ENCODE measurements around the gene EFHD2.
"Not testable (repeated sequence)": the region's sequence is repeated elsewhere in the genome, so short reads cannot be mapped to it uniquely, and the experiment has no call there.

The EFHD2 gene

GRCh38 chr1:15458388-15458787 is 48.7 kb downstream of the EFHD2 start:
- not testable (repeated sequence) for H3K4me1 Mint-ChIP-seq (ENCODE audit: low read depth); H3K36me3 Mint-ChIP-seq (ENCODE audit: low read depth); H3K27ac Mint-ChIP-seq; H3K27me3 Mint-ChIP-seq; H3K9me3 Mint-ChIP-seq; H3K4me3 Mint-ChIP-seq

DNA sequence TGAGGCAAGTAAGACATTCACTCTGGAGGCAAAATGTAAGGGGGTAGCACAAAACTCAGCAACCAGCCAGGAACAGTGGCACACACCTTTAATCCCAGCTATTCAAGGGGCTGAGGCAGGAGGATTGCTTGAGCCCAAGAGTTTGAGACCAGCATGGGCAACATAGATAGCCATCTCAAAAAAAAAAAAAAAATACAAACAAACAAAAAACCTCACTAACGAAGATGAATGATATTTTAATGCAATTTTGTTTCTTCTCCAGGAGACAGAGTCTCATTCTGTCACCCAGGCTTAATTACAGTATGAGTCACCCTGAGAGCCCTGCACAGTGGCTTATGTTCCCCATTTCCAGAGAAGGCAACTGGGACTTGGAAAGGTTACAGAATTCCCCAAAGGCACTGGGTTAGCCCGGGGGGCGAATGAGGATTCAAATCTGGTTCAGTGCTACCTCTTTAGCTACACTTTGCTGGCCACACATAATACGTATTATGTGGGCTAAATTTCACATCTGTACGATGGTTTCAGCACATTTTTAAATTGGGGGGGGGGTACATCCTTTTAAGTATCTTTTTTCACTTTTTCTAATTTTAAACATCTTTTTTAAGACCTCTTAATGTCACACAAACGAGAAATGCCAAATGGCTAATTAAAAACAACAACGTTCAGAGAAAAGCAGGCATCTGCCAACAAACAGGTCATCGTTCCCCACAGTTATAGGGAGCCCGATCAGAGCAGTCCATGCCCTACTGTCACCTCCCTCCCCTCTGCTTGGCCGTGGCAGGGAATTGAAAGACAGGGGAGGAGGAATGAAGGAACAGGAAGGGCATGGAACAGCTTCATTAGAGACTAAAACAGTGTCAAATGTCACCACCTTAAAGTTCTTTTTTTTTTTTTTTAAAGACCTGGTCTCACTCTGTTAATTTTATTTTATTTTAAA is 50.4 kb downstream of the EFHD2 start:
- Mint-ChIP-seq H3K4me1 (ENCODE audit: low read depth) (peaks cover 4% of the 10 kb centered on the region), H3K36me3 (ENCODE audit: low read depth) (no peaks in the 10 kb centered on the region), H3K9me3 (no peaks in the 10 kb centered on the region), H3K27me3 (no peaks in the 10 kb centered on the region), H3K27ac (no peak overlapping the region), H3K4me3 (no peak overlapping the region)

GRCh38 chr1:15460708-15461095 is 51.0 kb downstream of the EFHD2 start:
- Mint-ChIP-seq H3K36me3 (ENCODE audit: low read depth) (no peaks in the 10 kb centered on the region), H3K4me3 (no peak overlapping the region), H3K27me3 (no peaks in the 10 kb centered on the region), H3K4me1 (ENCODE audit: low read depth) (peaks cover 4% of the 10 kb centered on the region), H3K9me3 (no peaks in the 10 kb centered on the region), H3K27ac (no peak overlapping the region)

DNA sequence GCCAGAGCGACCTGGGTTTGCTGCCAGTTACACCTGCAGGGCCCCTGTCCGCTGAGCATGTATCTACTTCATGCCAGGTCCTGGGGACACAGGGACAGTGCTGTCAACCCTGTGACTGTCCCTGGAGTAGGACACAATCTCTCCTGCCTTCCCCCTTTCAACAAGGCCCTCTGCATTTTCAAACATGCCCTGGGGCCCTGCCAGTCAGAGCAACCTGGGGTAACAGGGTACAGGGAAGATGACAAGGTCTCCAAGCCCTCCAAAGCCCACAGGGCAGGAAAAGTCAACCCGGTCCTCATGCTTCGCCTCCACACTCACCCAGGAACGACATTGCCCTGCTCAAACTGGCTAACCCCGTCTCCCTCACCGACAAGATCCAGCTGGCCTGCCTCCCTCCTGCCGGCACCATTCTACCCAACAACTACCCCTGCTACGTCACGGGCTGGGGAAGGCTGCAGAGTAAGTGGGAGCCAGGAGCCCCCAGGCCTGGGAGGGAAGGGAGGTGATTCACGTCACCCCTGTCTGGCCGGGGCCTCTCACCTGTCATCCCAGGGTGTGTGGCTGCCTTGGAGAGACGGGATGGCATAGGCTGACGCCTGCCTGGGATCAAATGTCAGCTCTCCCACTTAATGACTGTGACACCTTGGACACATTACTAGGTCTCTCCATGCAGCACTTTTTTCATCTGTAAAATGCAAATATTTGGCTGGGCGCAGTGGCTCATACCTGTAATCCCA is 53.5 kb downstream of the EFHD2 start:
- not testable (repeated sequence) for H3K27me3 Mint-ChIP-seq; H3K9me3 Mint-ChIP-seq; H3K27ac Mint-ChIP-seq; H3K4me1 Mint-ChIP-seq (ENCODE audit: low read depth); H3K36me3 Mint-ChIP-seq (ENCODE audit: low read depth); H3K4me3 Mint-ChIP-seq

DNA sequence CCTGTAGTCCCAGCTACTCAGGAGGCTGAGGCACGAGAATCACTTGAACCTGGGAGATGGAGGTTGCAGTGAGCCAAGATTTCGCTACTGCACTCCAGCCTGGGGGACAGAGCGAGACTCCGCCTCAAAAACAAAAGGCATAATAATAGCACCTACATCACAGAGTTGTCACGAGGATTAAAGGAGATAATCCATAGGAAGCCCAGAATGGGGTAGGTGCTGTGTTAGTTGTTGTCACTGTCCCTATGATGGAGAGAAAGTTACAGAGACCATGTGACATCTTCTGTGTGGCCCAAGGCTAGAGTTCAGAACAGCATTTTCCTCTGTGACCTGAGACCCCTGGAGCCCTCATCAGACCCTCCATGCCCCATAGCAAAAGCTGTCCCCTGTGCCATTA is 54.2 kb downstream of the EFHD2 start:
- not testable (repeated sequence) for H3K27me3 Mint-ChIP-seq; H3K36me3 Mint-ChIP-seq (ENCODE audit: low read depth); H3K9me3 Mint-ChIP-seq; H3K4me3 Mint-ChIP-seq; H3K27ac Mint-ChIP-seq; H3K4me1 Mint-ChIP-seq (ENCODE audit: low read depth)

DNA sequence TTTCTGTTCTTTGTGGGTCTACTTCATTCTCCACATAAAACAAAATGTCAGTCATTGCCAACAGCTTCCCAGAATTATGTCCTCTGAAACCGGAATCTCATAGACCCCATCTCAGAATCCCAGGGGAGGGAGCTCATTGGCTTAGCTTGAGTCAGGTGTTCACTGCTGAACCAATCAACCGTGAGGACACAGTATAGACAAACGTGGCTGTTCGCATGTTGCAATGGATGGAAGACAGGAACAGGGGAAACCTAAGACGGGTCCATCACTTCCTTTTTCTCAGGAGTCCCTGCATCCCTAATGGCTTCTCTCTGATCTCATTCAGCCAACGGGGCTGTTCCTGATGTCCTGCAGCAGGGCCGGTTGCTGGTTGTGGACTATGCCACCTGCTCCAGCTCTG is 56.0 kb downstream of the EFHD2 start:
- H3K9me3 Mint-ChIP-seq: no peaks in the 10 kb centered on the region

DNA sequence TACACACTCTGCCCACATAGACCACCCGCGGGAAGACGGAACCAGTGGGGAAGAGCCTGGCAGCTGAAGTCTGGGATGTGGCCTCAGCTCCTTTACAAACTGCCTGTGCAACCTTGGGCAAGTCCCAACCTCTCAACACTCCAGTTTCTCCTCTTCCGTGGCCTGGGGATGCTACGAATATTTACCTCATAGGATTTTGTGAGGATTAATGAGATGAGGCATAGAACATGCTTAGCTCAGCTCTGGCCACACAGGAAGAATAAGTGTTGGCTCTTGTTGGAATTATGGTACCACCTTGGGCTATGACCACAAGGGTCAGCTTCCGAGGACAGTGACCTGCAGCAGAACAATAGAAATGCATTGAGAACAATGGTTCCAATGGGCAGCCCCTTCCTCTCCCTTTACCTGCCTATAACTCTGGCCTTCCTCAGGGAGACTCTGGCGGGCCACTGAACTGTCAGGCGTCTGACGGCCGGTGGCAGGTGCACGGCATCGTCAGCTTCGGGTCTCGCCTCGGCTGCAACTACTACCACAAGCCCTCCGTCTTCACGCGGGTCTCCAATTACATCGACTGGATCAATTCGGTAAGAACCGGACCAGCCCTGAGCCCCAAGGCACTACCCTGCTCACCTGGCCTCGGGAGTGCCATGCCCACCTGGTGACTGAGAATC is 57.4 kb downstream of the EFHD2 start:
- H3K27me3 Mint-ChIP-seq: not testable (repeated sequence)

More for the DNA sequence above, 56.0 kb downstream of the EFHD2 start:
- H3K4me1 Mint-ChIP-seq (ENCODE audit: low read depth): peaks cover 4% of the 10 kb centered on the region
- H3K4me3 Mint-ChIP-seq: no peak overlapping the region
- peaks cover 4% of the 10 kb centered on the region for H3K27me3 Mint-ChIP-seq
- H3K27ac Mint-ChIP-seq: no peak overlapping the region
- H3K36me3 Mint-ChIP-seq (ENCODE audit: low read depth): no peaks in the 10 kb centered on the region

GRCh38 chr1:15468145-15468544 is 58.5 kb downstream of the EFHD2 start:
- no peak overlapping the region for H3K4me3 Mint-ChIP-seq
- H3K4me1 Mint-ChIP-seq (ENCODE audit: low read depth): peaks cover 4% of the 10 kb centered on the region
- no peaks in the 10 kb centered on the region for H3K36me3 Mint-ChIP-seq (ENCODE audit: low read depth)
- H3K27me3 Mint-ChIP-seq: peaks cover 4% of the 10 kb centered on the region
- no peaks in the 10 kb centered on the region for H3K9me3 Mint-ChIP-seq
- no peak overlapping the region for H3K27ac Mint-ChIP-seq

More for the DNA sequence above, 57.4 kb downstream of the EFHD2 start:
- not testable (repeated sequence) for H3K27ac Mint-ChIP-seq; H3K36me3 Mint-ChIP-seq (ENCODE audit: low read depth); H3K9me3 Mint-ChIP-seq; H3K4me1 Mint-ChIP-seq (ENCODE audit: low read depth); H3K4me3 Mint-ChIP-seq

DNA sequence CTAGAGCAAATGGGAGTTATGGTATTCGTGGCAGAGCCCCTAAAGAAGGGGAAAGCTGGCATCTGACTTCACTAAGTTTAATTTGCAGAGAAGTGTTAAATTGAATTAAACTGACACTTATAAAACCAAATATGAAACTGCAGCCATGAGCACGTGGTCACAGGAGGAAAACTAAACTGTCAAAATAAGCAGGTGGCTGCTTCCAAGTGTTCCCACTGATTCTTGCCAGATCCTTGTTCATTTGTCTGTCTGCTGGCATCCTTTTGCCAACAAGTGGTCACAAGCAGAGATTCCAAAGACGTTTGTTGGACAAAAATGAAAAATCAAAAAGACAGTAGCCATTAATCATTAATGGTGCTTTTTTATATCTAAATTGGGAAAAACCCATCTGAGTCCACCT is 59.7 kb downstream of the EFHD2 start:
- no peak overlapping the region for H3K4me3 Mint-ChIP-seq
- H3K36me3 Mint-ChIP-seq (ENCODE audit: low read depth): no peaks in the 10 kb centered on the region
- peaks cover 4% of the 10 kb centered on the region for H3K27me3 Mint-ChIP-seq
- H3K27ac Mint-ChIP-seq: no peak overlapping the region
- H3K9me3 Mint-ChIP-seq: no peaks in the 10 kb centered on the region
- H3K4me1 Mint-ChIP-seq (ENCODE audit: low read depth): peaks cover 3% of the 10 kb centered on the region

- H3K4me3 Mint-ChIP-seq; H3K9me3 Mint-ChIP-seq; H3K36me3 Mint-ChIP-seq (ENCODE audit: low read depth); H3K27me3 Mint-ChIP-seq; H3K27ac Mint-ChIP-seq; H3K4me1 Mint-ChIP-seq (ENCODE audit: low read depth): not testable (repeated sequence)
Measured at GRCh38 chr1:15469821-15470448, 60.2 kb downstream of the EFHD2 start.

DNA sequence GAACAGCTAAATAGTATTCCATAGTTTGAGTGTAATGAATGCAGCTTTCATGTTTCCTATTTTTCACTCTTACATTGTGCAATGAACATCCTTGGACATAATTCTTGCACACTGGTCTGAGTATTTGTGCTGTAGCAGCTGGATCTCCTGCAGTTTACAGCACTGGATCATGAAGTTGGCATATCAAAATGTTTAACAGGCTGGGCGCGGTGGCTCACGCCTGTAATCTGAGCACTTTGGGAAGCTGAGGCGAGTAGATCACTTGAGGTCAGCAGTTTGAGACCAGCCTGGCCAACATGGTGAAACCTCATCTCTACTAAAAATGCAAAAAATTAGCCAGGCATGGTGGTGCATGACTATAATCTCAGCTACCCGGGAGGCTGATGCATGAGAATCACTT is 61.4 kb downstream of the EFHD2 start:
- H3K27me3 Mint-ChIP-seq; H3K4me1 Mint-ChIP-seq (ENCODE audit: low read depth); H3K27ac Mint-ChIP-seq: not testable (repeated sequence)

GRCh38 chr1:15471723-15472122 is 62.0 kb downstream of the EFHD2 start:
- not testable (repeated sequence) for H3K27me3 Mint-ChIP-seq; H3K4me3 Mint-ChIP-seq; H3K9me3 Mint-ChIP-seq; H3K36me3 Mint-ChIP-seq (ENCODE audit: low read depth); H3K27ac Mint-ChIP-seq; H3K4me1 Mint-ChIP-seq (ENCODE audit: low read depth)

More for the DNA sequence above, 61.4 kb downstream of the EFHD2 start:
- H3K36me3 Mint-ChIP-seq (ENCODE audit: low read depth); H3K9me3 Mint-ChIP-seq; H3K4me3 Mint-ChIP-seq: not testable (repeated sequence)

DNA sequence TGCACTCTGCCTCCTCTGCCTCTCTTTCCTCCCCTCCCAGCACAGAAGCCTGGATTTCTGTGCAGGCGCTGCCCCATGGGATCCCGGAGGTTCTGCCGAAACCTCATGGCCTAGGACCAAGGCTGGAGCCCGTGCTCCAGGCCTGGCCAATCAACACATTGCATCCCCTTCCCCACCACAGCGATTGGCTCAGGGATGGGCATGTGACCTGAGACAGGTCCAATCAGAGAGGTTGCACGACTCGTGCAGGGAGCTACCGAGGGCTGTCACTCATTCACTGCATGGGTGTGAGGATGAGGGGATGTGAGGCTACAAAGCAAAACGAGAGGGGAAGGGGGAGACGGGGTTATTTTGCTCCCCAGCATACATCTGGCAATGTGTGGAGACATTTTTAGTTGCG is 62.9 kb downstream of the EFHD2 start:
- Mint-ChIP-seq H3K27ac (no peak overlapping the region), H3K27me3 (no peaks in the 10 kb centered on the region), H3K9me3 (no peaks in the 10 kb centered on the region), H3K4me1 (ENCODE audit: low read depth) (no peaks in the 10 kb centered on the region), H3K36me3 (ENCODE audit: low read depth) (no peaks in the 10 kb centered on the region), H3K4me3 (no peak overlapping the region)

- H3K36me3 Mint-ChIP-seq (ENCODE audit: low read depth): no peaks in the 10 kb centered on the region
- H3K4me3 Mint-ChIP-seq: no peak within 1 kb of the TSS
- no peaks in the 10 kb centered on the region for H3K4me1 Mint-ChIP-seq (ENCODE audit: low read depth)
- H3K9me3 Mint-ChIP-seq: no peaks in the 10 kb centered on the region
- no peak within 1 kb of the TSS for H3K27ac Mint-ChIP-seq
- H3K27me3 Mint-ChIP-seq: no peaks in the 10 kb centered on the region
Measured at GRCh38 chr1:15475752-15476314, 66.1 kb downstream of the EFHD2 start, which contains the start of gene CELA2B. Gene CELA2B, plus strand, starts transcription at chr1:15476104. Its CDS starts 22 bp downstream, at chr1:15476126.

Data from stimulated activated naive CD8-positive, alpha-beta T cell treated with anti-CD3 and anti-CD28 coated beads, Interleukin-15, Interleukin-2, amounts not matched to agents 100 ng/mL and 50 ng/mL, for 24 hours (primary cell).